ENCODE measurements around the gene DUSP22.
A peak's percentile ranks its signal among the peaks of the same experiment; 100 is the strongest.
"Not testable (repeated sequence)": the region's sequence is repeated elsewhere in the genome, so short reads cannot be mapped to it uniquely, and the experiment has no call there.

DUSP22 gene

GRCh38 chr6:291697-292505 lies at the start of gene DUSP22:
TSS of gene DUSP22 (plus strand) at chr6:292487. CDS start at chr6:292540, 53 bp downstream.
- peak; percentile 76 for ATAC-seq
- peak within 1 kb of the TSS; percentile 92 for H3K4me3 Mint-ChIP-seq
- H3K9me3 Mint-ChIP-seq = no peaks in the 10 kb centered on the region
- peaks cover 21% of the 10 kb centered on the region for H3K36me3 Mint-ChIP-seq
- peak; percentile 90 to 95 for DNase-seq (ENCODE audit: low spot score in 2 of 2)
- peak within 1 kb of the TSS; percentile 95 for H3K27ac Mint-ChIP-seq
- peaks cover 59% of the 10 kb centered on the region for H3K4me1 Mint-ChIP-seq

GRCh38 chr6:246352-246751 lies 45.9 kb upstream of the DUSP22 start:
- Mint-ChIP-seq H3K4me1 (peaks cover 8% of the 10 kb centered on the region), H3K9me3 (no peaks in the 10 kb centered on the region), H3K4me3 (no peak overlapping the region), H3K36me3 (no peaks in the 10 kb centered on the region), H3K27ac (no peak overlapping the region)
- DNase-seq (ENCODE audit: low spot score in 2 of 2) (no peak), ATAC-seq (no peak)

- Mint-ChIP-seq H3K27ac (no peak overlapping the region), H3K4me3 (no peak overlapping the region), H3K4me1 (peaks cover 18% of the 10 kb centered on the region), H3K36me3 (no peaks in the 10 kb centered on the region), H3K9me3 (no peaks in the 10 kb centered on the region)
- ATAC-seq = no peak
- no peak for DNase-seq (ENCODE audit: low spot score in 2 of 2)
Observed at GRCh38 chr6:247351-247750, 44.9 kb upstream of the DUSP22 start.

- DNase-seq (ENCODE audit: low spot score in 2 of 2); ATAC-seq; H3K27ac Mint-ChIP-seq; H3K36me3 Mint-ChIP-seq; H3K9me3 Mint-ChIP-seq; H3K4me3 Mint-ChIP-seq: not testable (repeated sequence)
- H3K4me1 Mint-ChIP-seq = peaks cover 25% of the 10 kb centered on the region
Observed at GRCh38 chr6:248046-248445, 44.2 kb upstream of the DUSP22 start.

GRCh38 chr6:250676-251075 lies 41.6 kb upstream of the DUSP22 start:
- no peaks in the 10 kb centered on the region for H3K36me3 Mint-ChIP-seq
- ATAC-seq (no peak), DNase-seq (ENCODE audit: low spot score in 2 of 2) (no peak)
- H3K27ac Mint-ChIP-seq = no peak overlapping the region
- no peaks in the 10 kb centered on the region for H3K9me3 Mint-ChIP-seq
- no peak overlapping the region for H3K4me3 Mint-ChIP-seq
- peaks cover 51% of the 10 kb centered on the region for H3K4me1 Mint-ChIP-seq

- Mint-ChIP-seq H3K4me3 (peak overlapping the region; percentile 17), H3K27ac (peak overlapping the region; percentile 62), H3K9me3 (no peaks in the 10 kb centered on the region), H3K4me1 (peaks cover 57% of the 10 kb centered on the region), H3K36me3 (no peaks in the 10 kb centered on the region)
- ATAC-seq = peak; percentile 86
- no peak for DNase-seq (ENCODE audit: low spot score in 2 of 2)
Observed at GRCh38 chr6:251920-252319, 40.4 kb upstream of the DUSP22 start.

- Mint-ChIP-seq H3K27ac (no peak overlapping the region), H3K4me1 (peaks cover 57% of the 10 kb centered on the region), H3K4me3 (peak overlapping the region; percentile 17), H3K9me3 (no peaks in the 10 kb centered on the region), H3K36me3 (no peaks in the 10 kb centered on the region)
- no peak for DNase-seq (ENCODE audit: low spot score in 2 of 2)
- ATAC-seq = no peak
Observed at GRCh38 chr6:252775-253535, 39.3 kb upstream of the DUSP22 start.

- Mint-ChIP-seq H3K9me3 (peaks cover under 1% of the 10 kb centered on the region), H3K4me3 (peak overlapping the region; percentile 17), H3K27ac (no peak overlapping the region), H3K36me3 (no peaks in the 10 kb centered on the region), H3K4me1 (peaks cover 57% of the 10 kb centered on the region)
- ATAC-seq = no peak
- DNase-seq (ENCODE audit: low spot score in 2 of 2) = no peak
Observed at GRCh38 chr6:254016-254415, 38.3 kb upstream of the DUSP22 start.

- peaks cover 61% of the 10 kb centered on the region for H3K4me1 Mint-ChIP-seq
- peak overlapping the region; percentile 45 for H3K27ac Mint-ChIP-seq
- peak overlapping the region; percentile 4 for H3K4me3 Mint-ChIP-seq
- no peaks in the 10 kb centered on the region for H3K36me3 Mint-ChIP-seq
- DNase-seq (ENCODE audit: low spot score in 2 of 2) (peak in 1 of 2 donors; percentile 69), ATAC-seq (peak; percentile 83)
- peaks cover 3% of the 10 kb centered on the region for H3K9me3 Mint-ChIP-seq
Observed at GRCh38 chr6:255041-255750, 37.1 kb upstream of the DUSP22 start.

- ATAC-seq = peak; percentile 84
- peaks cover 3% of the 10 kb centered on the region for H3K9me3 Mint-ChIP-seq
- peak overlapping the region; percentile 4 for H3K4me3 Mint-ChIP-seq
- no peaks in the 10 kb centered on the region for H3K36me3 Mint-ChIP-seq
- DNase-seq (ENCODE audit: low spot score in 2 of 2) = no peak
- peak overlapping the region; percentile 45 for H3K27ac Mint-ChIP-seq
- peaks cover 60% of the 10 kb centered on the region for H3K4me1 Mint-ChIP-seq
Observed at GRCh38 chr6:255751-256083, 36.6 kb upstream of the DUSP22 start.

GRCh38 chr6:256169-256568 lies 36.1 kb upstream of the DUSP22 start:
- DNase-seq (ENCODE audit: low spot score in 2 of 2) (no peak), ATAC-seq (no peak)
- Mint-ChIP-seq H3K27ac (peak overlapping the region; percentile 45), H3K4me3 (peak overlapping the region; percentile 4), H3K4me1 (peaks cover 56% of the 10 kb centered on the region), H3K36me3 (no peaks in the 10 kb centered on the region), H3K9me3 (peaks cover 3% of the 10 kb centered on the region)

- ATAC-seq (no peak), DNase-seq (ENCODE audit: low spot score in 2 of 2) (no peak)
- H3K27ac Mint-ChIP-seq = no peak overlapping the region
- H3K36me3 Mint-ChIP-seq = no peaks in the 10 kb centered on the region
- H3K4me1 Mint-ChIP-seq = peaks cover 47% of the 10 kb centered on the region
- peaks cover 3% of the 10 kb centered on the region for H3K9me3 Mint-ChIP-seq
- H3K4me3 Mint-ChIP-seq = no peak overlapping the region
Observed at GRCh38 chr6:257031-257725, 35.1 kb upstream of the DUSP22 start.

- DNase-seq (ENCODE audit: low spot score in 2 of 2) (no peak), ATAC-seq (no peak)
- H3K27ac Mint-ChIP-seq = no peak overlapping the region
- peaks cover 3% of the 10 kb centered on the region for H3K9me3 Mint-ChIP-seq
- peaks cover 41% of the 10 kb centered on the region for H3K4me1 Mint-ChIP-seq
- no peaks in the 10 kb centered on the region for H3K36me3 Mint-ChIP-seq
- no peak overlapping the region for H3K4me3 Mint-ChIP-seq
Observed at GRCh38 chr6:257774-258173, 34.5 kb upstream of the DUSP22 start.

- Mint-ChIP-seq H3K4me1 (peaks cover 26% of the 10 kb centered on the region), H3K27ac (no peak overlapping the region), H3K36me3 (no peaks in the 10 kb centered on the region), H3K4me3 (no peak overlapping the region), H3K9me3 (peaks cover 3% of the 10 kb centered on the region)
- no peak for ATAC-seq
- DNase-seq (ENCODE audit: low spot score in 2 of 2) = no peak
Observed at GRCh38 chr6:259316-259715, 33.0 kb upstream of the DUSP22 start.

All from stimulated activated effector memory CD8-positive, alpha-beta T cell treated with anti-CD3 and anti-CD28 coated beads, Interleukin-12 subunit alpha, Interleukin-12 subunit beta, amount 100 ng/mL, for 72 hours (primary cell).